Rectal smooth muscle tissue (tissue), 1 donor: ENCODE results near the gene CAMKK2.

Experiments used
- H3K27ac ChIP-seq: one replicate; pipeline ENCODE4 v1.7.0; 2013; ENCODE audit warnings: low read depth, low read length, inconsistent platforms
- H3K27me3 ChIP-seq: one replicate; pipeline ENCODE4 v1.7.0; 2013; ENCODE audit warnings: low read length; ENCODE audit not compliant: control insufficient read depth, insufficient read depth
- H3K36me3 ChIP-seq: one replicate; pipeline ENCODE4 v1.7.0; 2013; ENCODE audit warnings: low read length; ENCODE audit not compliant: control insufficient read depth, insufficient read depth
- H3K4me1 ChIP-seq: one replicate; pipeline ENCODE4 v1.7.0; 2013; ENCODE audit warnings: low read length; ENCODE audit not compliant: control insufficient read depth, insufficient read depth
- H3K4me3 ChIP-seq: one replicate; pipeline ENCODE4 v1.7.0; 2013; ENCODE audit warnings: low read length
- H3K9ac ChIP-seq: one replicate; pipeline ENCODE4 v1.7.0; 2013; ENCODE audit warnings: low read length

The CAMKK2 gene

GRCh38 chr12:121250359-121250758 is 46.1 kb downstream of the CAMKK2 start:
- H3K36me3 ChIP-seq: peaks cover 27% of the 10 kb centered on the region
- no peak overlapping the region for H3K27ac ChIP-seq
- H3K9ac ChIP-seq: no peak overlapping the region
- H3K4me3 ChIP-seq: no peak overlapping the region
- H3K4me1 ChIP-seq: no peaks in the 10 kb centered on the region
- no peaks in the 10 kb centered on the region for H3K27me3 ChIP-seq

- Histone ChIP-seq H3K36me3 (peaks cover 35% of the 10 kb centered on the region), H3K4me1 (no peaks in the 10 kb centered on the region)
Observed at GRCh38 chr12:121248622-121249021, 47.9 kb downstream of the CAMKK2 start.

GRCh38 chr12:121246893-121247557 is 49.5 kb downstream of the CAMKK2 start:
- Histone ChIP-seq H3K27ac (no peak overlapping the region), H3K9ac (no peak overlapping the region), H3K4me3 (no peak overlapping the region), H3K36me3 (peaks cover 33% of the 10 kb centered on the region), H3K27me3 (no peaks in the 10 kb centered on the region), H3K4me1 (no peaks in the 10 kb centered on the region)

More at GRCh38 chr12:121248622-121249021, 47.9 kb downstream of the CAMKK2 start:
- H3K27me3 ChIP-seq: no peaks in the 10 kb centered on the region
- no peak overlapping the region for H3K4me3 ChIP-seq
- no peak overlapping the region for H3K27ac ChIP-seq
- H3K9ac ChIP-seq: no peak overlapping the region

- H3K27me3 ChIP-seq: no peaks in the 10 kb centered on the region
- peaks cover 32% of the 10 kb centered on the region for H3K36me3 ChIP-seq
- H3K4me1 ChIP-seq: peaks cover 6% of the 10 kb centered on the region
- no peak overlapping the region for H3K27ac ChIP-seq
- H3K9ac ChIP-seq: no peak overlapping the region
- H3K4me3 ChIP-seq: no peak overlapping the region
Observed at GRCh38 chr12:121245951-121246350, 50.6 kb downstream of the CAMKK2 start.

- peaks cover 13% of the 10 kb centered on the region for H3K4me1 ChIP-seq
Observed at GRCh38 chr12:121245031-121245430, 51.5 kb downstream of the CAMKK2 start.

GRCh38 chr12:121241156-121241970 is 55.1 kb downstream of the CAMKK2 start:
- H3K9ac ChIP-seq: no peak overlapping the region
- no peaks in the 10 kb centered on the region for H3K27me3 ChIP-seq
- H3K36me3 ChIP-seq: peaks cover 13% of the 10 kb centered on the region
- peak overlapping the region; percentile 35 for H3K4me3 ChIP-seq
- peak overlapping the region; percentile 73 for H3K27ac ChIP-seq
- peaks cover 20% of the 10 kb centered on the region for H3K4me1 ChIP-seq

More at GRCh38 chr12:121245031-121245430, 51.5 kb downstream of the CAMKK2 start:
- H3K9ac ChIP-seq: no peak overlapping the region
- no peaks in the 10 kb centered on the region for H3K27me3 ChIP-seq
- H3K4me3 ChIP-seq: no peak overlapping the region
- no peak overlapping the region for H3K27ac ChIP-seq
- peaks cover 30% of the 10 kb centered on the region for H3K36me3 ChIP-seq

- peaks cover 20% of the 10 kb centered on the region for H3K4me1 ChIP-seq
- peak overlapping the region; percentile 73 for H3K27ac ChIP-seq
- H3K36me3 ChIP-seq: peaks cover 16% of the 10 kb centered on the region
- H3K9ac ChIP-seq: peak overlapping the region; percentile 4
- H3K4me3 ChIP-seq: peak overlapping the region; percentile 35
- no peaks in the 10 kb centered on the region for H3K27me3 ChIP-seq
Observed at GRCh38 chr12:121240484-121241101, 55.9 kb downstream of the CAMKK2 start.

- peak overlapping the region; percentile 73 for H3K27ac ChIP-seq
- peaks cover 14% of the 10 kb centered on the region for H3K36me3 ChIP-seq
- H3K9ac ChIP-seq: no peak overlapping the region
- no peaks in the 10 kb centered on the region for H3K27me3 ChIP-seq
- H3K4me1 ChIP-seq: peaks cover 20% of the 10 kb centered on the region
- H3K4me3 ChIP-seq: peak overlapping the region; percentile 35
Observed at GRCh38 chr12:121240062-121240420, 56.5 kb downstream of the CAMKK2 start.

- Histone ChIP-seq H3K36me3 (peaks cover 11% of the 10 kb centered on the region), H3K27ac (peak overlapping the region; percentile 73), H3K27me3 (no peaks in the 10 kb centered on the region), H3K4me3 (peak overlapping the region; percentile 35), H3K9ac (no peak overlapping the region), H3K4me1 (peaks cover 20% of the 10 kb centered on the region)
Observed at GRCh38 chr12:121239351-121240061, 57.0 kb downstream of the CAMKK2 start.

- H3K9ac ChIP-seq: no peak overlapping the region
- peaks cover 9% of the 10 kb centered on the region for H3K36me3 ChIP-seq
- no peak overlapping the region for H3K4me3 ChIP-seq
- H3K27ac ChIP-seq: peak overlapping the region; percentile 73
- H3K4me1 ChIP-seq: peaks cover 20% of the 10 kb centered on the region
- no peaks in the 10 kb centered on the region for H3K27me3 ChIP-seq
Observed at GRCh38 chr12:121238604-121239350, 57.7 kb downstream of the CAMKK2 start.

- no peak overlapping the region for H3K4me3 ChIP-seq
- H3K27me3 ChIP-seq: no peaks in the 10 kb centered on the region
- peaks cover 4% of the 10 kb centered on the region for H3K36me3 ChIP-seq
- H3K9ac ChIP-seq: no peak overlapping the region
- peaks cover 20% of the 10 kb centered on the region for H3K4me1 ChIP-seq
- no peak overlapping the region for H3K27ac ChIP-seq
Observed at GRCh38 chr12:121238086-121238485, 58.4 kb downstream of the CAMKK2 start.
